GM10248 (cell line): ENCODE measurements around the gene INTS15.

Experiments
- CTCF ChIA-PET: fragments of 300-600 bp; sonication (Branson Sonifier 250); formaldehyde crosslinking; extraction: SDS; loops from one replicate; lab custom pipeline; 2021; ENCODE audit warnings: antibody characterized with exemption; lab: Yijun Ruan, JAX
- POLR2A ChIA-PET: fragments of 350-650 bp; sonication (Branson Sonifier 250); formaldehyde crosslinking; extraction: SDS; loops from one replicate; lab custom pipeline; 2020; ENCODE audit warnings: antibody characterized with exemption; lab: Yijun Ruan, JAX
- DNase-seq: peaks from one replicate; pipeline ENCODE4 v3.0.0; 2012; ENCODE audit errors: extremely low spot score
- TF ChIP-seq, protein P1 (sequence below): IDR thresholded peaks from 2 replicates; pipeline ENCODE4 v1.5.1; 2012; ENCODE audit warnings: mild to moderate bottlenecking, low read depth; ENCODE audit errors: extremely low read depth, missing control alignments, control extremely low read depth

INTS15 gene

DNA sequence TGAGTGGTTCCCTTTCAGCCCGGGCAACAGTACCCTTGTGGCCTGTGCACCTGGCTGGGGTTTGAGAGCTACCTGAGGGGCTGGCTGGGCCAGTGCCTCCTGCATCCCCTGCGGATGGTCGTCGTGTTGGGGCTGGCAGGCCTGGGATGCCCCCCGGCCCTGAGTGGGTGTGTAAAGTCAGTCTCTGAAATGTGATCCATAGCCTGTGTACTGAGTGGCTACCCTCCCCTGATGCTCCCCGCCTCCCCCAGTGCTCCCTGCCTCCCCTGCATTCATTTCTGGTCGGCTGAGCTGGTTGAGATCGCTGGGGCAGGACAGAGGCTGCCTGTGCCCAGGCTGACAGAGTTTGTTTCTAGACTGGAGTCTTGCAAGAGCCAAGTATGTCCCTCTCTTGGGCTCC, 56.6 kb downstream of the INTS15 start:
- CTCF ChIA-PET: no interaction called here
- DNase-seq: no peak
- POLR2A ChIA-PET: no interaction called here
- TF ChIP-seq, protein P1, sequence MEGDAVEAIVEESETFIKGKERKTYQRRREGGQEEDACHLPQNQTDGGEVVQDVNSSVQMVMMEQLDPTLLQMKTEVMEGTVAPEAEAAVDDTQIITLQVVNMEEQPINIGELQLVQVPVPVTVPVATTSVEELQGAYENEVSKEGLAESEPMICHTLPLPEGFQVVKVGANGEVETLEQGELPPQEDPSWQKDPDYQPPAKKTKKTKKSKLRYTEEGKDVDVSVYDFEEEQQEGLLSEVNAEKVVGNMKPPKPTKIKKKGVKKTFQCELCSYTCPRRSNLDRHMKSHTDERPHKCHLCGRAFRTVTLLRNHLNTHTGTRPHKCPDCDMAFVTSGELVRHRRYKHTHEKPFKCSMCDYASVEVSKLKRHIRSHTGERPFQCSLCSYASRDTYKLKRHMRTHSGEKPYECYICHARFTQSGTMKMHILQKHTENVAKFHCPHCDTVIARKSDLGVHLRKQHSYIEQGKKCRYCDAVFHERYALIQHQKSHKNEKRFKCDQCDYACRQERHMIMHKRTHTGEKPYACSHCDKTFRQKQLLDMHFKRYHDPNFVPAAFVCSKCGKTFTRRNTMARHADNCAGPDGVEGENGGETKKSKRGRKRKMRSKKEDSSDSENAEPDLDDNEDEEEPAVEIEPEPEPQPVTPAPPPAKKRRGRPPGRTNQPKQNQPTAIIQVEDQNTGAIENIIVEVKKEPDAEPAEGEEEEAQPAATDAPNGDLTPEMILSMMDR: no peak

DNA sequence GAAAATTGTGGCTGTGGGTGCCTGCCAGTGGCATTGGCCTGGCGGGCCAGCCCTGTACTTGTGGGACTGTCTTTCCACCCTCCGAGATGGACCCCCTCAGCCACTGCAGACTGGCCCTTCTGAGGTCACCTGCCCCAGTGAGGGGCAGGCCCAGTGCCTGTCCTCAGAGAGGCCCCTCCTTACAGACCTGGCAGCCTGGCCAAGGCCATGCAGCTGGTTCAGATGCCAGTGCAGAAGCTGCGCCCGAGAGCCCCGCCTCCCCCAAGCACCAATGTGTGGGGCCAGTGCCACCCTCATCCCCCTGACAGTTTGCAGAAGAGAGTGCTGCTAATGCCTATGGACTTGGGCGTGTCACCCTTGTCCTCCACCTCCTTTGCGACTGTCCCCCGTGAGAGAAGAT, 57.3 kb downstream of the INTS15 start:
- no peak for DNase-seq
- ChIA-PET CTCF (no interaction called here), POLR2A (no interaction called here)
- TF ChIP-seq, protein P1: no peak

GRCh38 chr7:6647541-6647940, 57.7 kb downstream of the INTS15 start:
- ChIA-PET POLR2A (no interaction called here), CTCF (no interaction called here)
- DNase-seq: no peak
- TF ChIP-seq, protein P1: no peak

DNA sequence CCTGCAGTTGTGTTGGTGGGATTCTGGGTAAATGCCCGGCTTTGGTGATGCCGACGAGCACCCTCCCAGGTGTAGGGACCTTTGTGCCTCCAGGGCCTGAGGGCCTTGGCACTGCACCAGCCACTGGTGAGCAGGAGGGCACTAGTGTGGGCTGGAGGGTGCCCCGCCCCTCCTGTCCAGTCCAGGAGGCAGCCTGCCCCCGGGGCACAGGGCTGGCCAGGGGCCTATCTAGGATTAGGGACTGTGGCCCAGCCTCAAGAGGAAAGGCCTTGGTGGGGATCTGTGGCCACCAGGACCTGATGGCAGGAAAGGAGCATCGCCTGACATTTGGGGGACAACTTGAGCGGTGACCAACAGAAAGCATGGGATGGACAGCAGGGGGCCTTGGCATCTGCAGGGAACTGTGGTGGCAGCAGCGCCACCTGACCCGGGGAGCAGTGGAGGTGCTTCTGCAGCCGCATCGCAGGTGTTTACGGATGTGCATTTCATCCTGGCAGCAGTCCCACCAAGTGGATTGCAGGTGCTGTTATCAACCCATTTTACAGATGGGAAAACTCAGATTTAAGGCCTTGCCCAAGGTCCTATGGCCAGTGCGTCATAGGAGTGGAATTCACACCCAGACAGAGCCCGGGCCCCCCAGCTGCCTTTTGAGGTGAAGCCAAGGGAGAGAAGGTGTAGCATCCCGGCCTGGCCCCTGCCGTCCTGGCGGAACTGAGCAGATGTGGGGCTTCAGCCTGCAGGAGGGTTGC, 58.4 kb downstream of the INTS15 start:
- TF ChIP-seq, protein P1: no peak
- ChIA-PET CTCF (no interaction called here), POLR2A (interaction anchor here (0.5 kb wide), 1 partner anchor 18 kb away, joined by 4 read pairs; no protein-coding TSS in a partner anchor)

DNA sequence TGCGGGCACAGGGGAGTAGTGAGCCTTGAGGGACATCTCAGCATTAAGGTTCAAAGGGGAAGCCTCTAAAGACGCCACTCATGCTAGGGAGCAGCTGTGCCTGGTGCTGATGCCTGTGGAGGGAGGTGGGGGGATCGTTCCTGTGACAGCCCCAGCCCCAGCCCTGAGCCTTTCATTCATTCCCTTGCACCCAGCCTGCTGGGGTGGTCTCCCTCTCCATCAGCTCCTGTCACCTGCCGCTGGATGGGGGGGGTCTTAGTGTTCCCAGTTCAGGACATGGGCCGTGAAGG, 58.9 kb downstream of the INTS15 start:
- TF ChIP-seq, protein P1: no peak
- ChIA-PET POLR2A (interaction anchor here (0.5 kb wide), 1 partner anchor 17 kb away, joined by 4 read pairs; no protein-coding TSS in a partner anchor), CTCF (no interaction called here)
- no peak for DNase-seq

More for the DNA sequence above, 58.4 kb downstream of the INTS15 start:
- no peak for DNase-seq

GRCh38 chr7:6649241-6649961, 59.6 kb downstream of the INTS15 start:
- TF ChIP-seq, protein P1: no peak
- CTCF ChIA-PET: no interaction called here
- POLR2A ChIA-PET: no interaction called here
- no peak for DNase-seq
